Thyroid gland (tissue), 4 donors: ENCODE data around the gene MTA3. TPM values are rescaled to one million over a fixed set of nuclear protein-coding genes. Genes with fewer than 3 reads are reported as not detected.

ENCODE experiments used
- DNase-seq, 2 donors: peaks; one replicate each; pipeline ENCODE4 v3.0.0-alpha.2; 2019
- H3K27ac ChIP-seq, 3 donors: fragments of 200-600 bp; sonication (generic); 1 replicate in 2 of 3; 2 replicates in 1 of 3; pipeline ENCODE4 v1.5.1; 2016 to 2019; ENCODE audit warnings: mild to moderate bottlenecking in 1 of 3, moderate library complexity in 1 of 3
- H3K27me3 ChIP-seq: fragments of 200-600 bp; sonication (generic); one replicate; pipeline ENCODE4 v1.5.1; 2019
- H3K36me3 ChIP-seq, 2 donors: fragments of 200-600 bp; sonication (generic); one replicate each; pipeline ENCODE4 v1.5.1; 2016 to 2019
- H3K4me1 ChIP-seq, 2 donors: fragments of 200-600 bp; sonication (generic); one replicate each; pipeline ENCODE4 v1.5.1; 2017 to 2019
- H3K4me3 ChIP-seq, 3 donors: fragments of 200-600 bp; sonication (generic); replicated peaks in 1 of 3; 1 replicate in 2 of 3; 2 replicates in 1 of 3; pipeline ENCODE4 v1.5.1; 2016; ENCODE audit warnings: mild to moderate bottlenecking in 1 of 3
- H3K9me3 ChIP-seq: fragments of 200-600 bp; sonication (generic); one replicate; pipeline ENCODE4 v1.5.1; 2017
- CTCF ChIP-seq, 6 experiments: fragments of 200-600 bp in 3 of 6; fragments of 450-650 bp in 3 of 6; sonication (generic) in 3 of 6; IDR thresholded peaks; one replicate each; pipeline ENCODE4 v1.5.1; 2016 to 2019; ENCODE audit warnings: antibody characterized with exemption in 6 of 6, mild to moderate bottlenecking in 2 of 6, inconsistent platforms in 1 of 6, moderate library complexity in 1 of 6
- POLR2A ChIP-seq, 2 donors: fragments of 450-650 bp; IDR thresholded peaks; one replicate each; pipeline ENCODE4 v1.6.1; 2017; ENCODE audit warnings: antibody characterized with exemption in 2 of 2, mild to moderate bottlenecking in 2 of 2, moderate library complexity in 1 of 2
- WGBS, 2 donors: methylation state at CpG; one replicate each; pipeline ENCODE4 v1.1.5; 2017; 5-methylcytosine and 5-hydroxymethylcytosine counted together
- intact Hi-C: fragments of 100-400 bp; cut with DNase I; formaldehyde crosslinking; loops from one replicate; pipeline ENCODE4 v1.15.1; 2023
- total RNA-seq, 4 donors: library from RNA; depleted of rRNA; stranded (reverse); fragments of >200 nt; gene quantifications; one replicate each; pipeline ENCODE4 v1.2.3, GENCODE V29; 2016

Gene MTA3
- total RNA-seq, 4 donors from 2014 or later: 29.8 to 50.0 (median 34.0) TPM

- Histone ChIP-seq H3K27ac (no peak overlapping the region), H3K27me3 (no peaks in the 10 kb centered on the region), H3K4me3 (no peak overlapping the region), H3K36me3 (no peaks in the 10 kb centered on the region), H3K9me3 (no peaks in the 10 kb centered on the region), H3K4me1 (peaks cover 0 to under 1% of the 10 kb centered on the region in 2 donors)
- TF ChIP-seq CTCF (IDR thresholded peaks at IDR 0.05) (peak in 4 of 6 experiments; percentile 8 to 57 (median 36)), POLR2A (IDR thresholded peaks at IDR 0.05) (no peak)
- 66 to 74% methylated on average over 13 to 17 of the region's 19 CpGs for WGBS, 2 donors
- peak; percentile 35 to 46 for DNase-seq
- intact Hi-C loops: no loop called here
Observed at GRCh38 chr2:42770288-42771131, 202.1 kb downstream of the MTA3 start.

GRCh38 chr2:42771546-42772153, 203.2 kb downstream of the MTA3 start:
- H3K27ac ChIP-seq: no peak overlapping the region
- intact Hi-C loops: no loop called here
- 86 to 93% methylated on average over 3 to 5 of the region's 5 CpGs for WGBS, 2 donors
- H3K27me3 ChIP-seq: no peaks in the 10 kb centered on the region
- TF ChIP-seq CTCF (IDR thresholded peaks at IDR 0.05) (no peak), POLR2A (IDR thresholded peaks at IDR 0.05) (no peak)
- no peak for DNase-seq
- H3K9me3 ChIP-seq: no peaks in the 10 kb centered on the region
- no peak overlapping the region for H3K4me3 ChIP-seq
- no peaks in the 10 kb centered on the region for H3K36me3 ChIP-seq
- H3K4me1 ChIP-seq: peaks cover 0 to 3% of the 10 kb centered on the region in 2 donors

- intact Hi-C loops: no loop called here
- Histone ChIP-seq H3K27me3 (no peaks in the 10 kb centered on the region), H3K27ac (no peak overlapping the region), H3K4me3 (no peak overlapping the region), H3K4me1 (peaks cover 0 to 3% of the 10 kb centered on the region in 2 donors), H3K9me3 (no peaks in the 10 kb centered on the region), H3K36me3 (no peaks in the 10 kb centered on the region)
- WGBS, 2 donors: 66 to 69% methylated on average over 2 of the region's 2 CpGs
- no peak for DNase-seq
- TF ChIP-seq CTCF (IDR thresholded peaks at IDR 0.05) (no peak), POLR2A (IDR thresholded peaks at IDR 0.05) (no peak)
Observed at GRCh38 chr2:42775186-42775585, 206.8 kb downstream of the MTA3 start.

DNA sequence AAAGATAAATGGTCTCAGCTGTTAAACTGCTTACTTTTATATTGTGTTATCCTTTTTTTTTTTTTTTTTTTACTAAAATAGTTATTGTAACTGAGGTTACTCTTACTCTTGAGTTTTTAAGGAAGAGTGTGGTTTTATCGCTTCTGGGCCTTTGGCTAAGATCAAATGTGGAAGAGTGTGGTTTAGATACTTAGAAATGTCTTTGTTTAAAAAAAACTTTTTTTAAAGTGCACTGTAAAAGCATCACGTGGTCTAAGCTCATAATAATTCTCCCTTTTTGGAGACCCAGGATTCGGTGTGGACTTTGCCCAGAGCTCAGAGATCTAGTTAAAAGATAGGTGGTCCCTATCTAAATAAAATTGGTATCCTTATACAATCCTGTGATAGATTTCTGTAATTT, 207.4 kb downstream of the MTA3 start:
- H3K4me1 ChIP-seq: peaks cover 0 to 3% of the 10 kb centered on the region in 2 donors
- intact Hi-C loops: no loop called here
- TF ChIP-seq CTCF (IDR thresholded peaks at IDR 0.05) (no peak), POLR2A (IDR thresholded peaks at IDR 0.05) (no peak)
- DNase-seq: no peak
- H3K9me3 ChIP-seq: no peaks in the 10 kb centered on the region
- WGBS, 2 donors: 76 to 81% methylated on average over 3 of the region's 3 CpGs
- no peak overlapping the region for H3K27ac ChIP-seq
- no peaks in the 10 kb centered on the region for H3K27me3 ChIP-seq
- no peaks in the 10 kb centered on the region for H3K36me3 ChIP-seq
- no peak overlapping the region for H3K4me3 ChIP-seq
